HepG2 (cell line): ENCODE measurements around the gene TSSK6. TPM values are rescaled to one million over a fixed set of nuclear protein-coding genes. Genes with fewer than 3 reads are reported as not detected.

Experiments
- DNMT3B ChIP-seq: conservative IDR thresholded peaks from 2 replicates; pipeline ENCODE4 v1.6.1; 2016; ENCODE audit warnings: missing biosample characterization, control low read depth
- HDAC2 ChIP-seq: sonication (generic); formaldehyde crosslinking; IDR thresholded peaks from 2 replicates; pipeline ENCODE4 v1.4.0; 2020; ENCODE audit warnings: missing genetic modification reagents
- POGZ ChIP-seq: sonication (generic); formaldehyde crosslinking; IDR thresholded peaks from 2 replicates; pipeline ENCODE4 v1.4.0; 2020; ENCODE audit warnings: mild to moderate bottlenecking, missing genetic modification reagents
- REXO4 ChIP-seq: sonication (generic); formaldehyde crosslinking; IDR thresholded peaks from 2 replicates; pipeline ENCODE4 v1.8.0; 2022; ENCODE audit warnings: missing genetic modification reagents, mild to moderate bottlenecking, borderline replicate concordance
- SIX4 ChIP-seq: sonication (generic); formaldehyde crosslinking; IDR thresholded peaks from 2 replicates; pipeline ENCODE4 v1.4.0; 2020; ENCODE audit warnings: missing genetic modification reagents
- SP5 ChIP-seq: IDR thresholded peaks from 2 replicates; pipeline ENCODE4 v1.6.1; 2016; ENCODE audit warnings: low read depth, borderline replicate concordance
- SRY ChIP-seq: sonication (generic); formaldehyde crosslinking; IDR thresholded peaks from 2 replicates; pipeline ENCODE4 v1.8.0; 2022; ENCODE audit warnings: mild to moderate bottlenecking, missing genetic modification reagents
- TARDBP ChIP-seq: sonication (generic); formaldehyde crosslinking; IDR thresholded peaks from 2 replicates; pipeline ENCODE4 v1.8.0; 2022; ENCODE audit warnings: mild to moderate bottlenecking, missing genetic modification reagents
- ZIK1 ChIP-seq: sonication (generic); formaldehyde crosslinking; IDR thresholded peaks from 2 replicates; pipeline ENCODE4 v1.5.0; 2020; ENCODE audit warnings: mild to moderate bottlenecking, low read depth, missing genetic modification reagents, borderline replicate concordance
- ZKSCAN5 ChIP-seq: sonication (generic); formaldehyde crosslinking; IDR thresholded peaks from 2 replicates; pipeline ENCODE4 v1.5.1; 2020; ENCODE audit warnings: mild to moderate bottlenecking, missing genetic modification reagents
- ZNF207 ChIP-seq: fragments of 450-650 bp; IDR thresholded peaks from 2 replicates; pipeline ENCODE4 v1.6.1; 2016; ENCODE audit warnings: antibody characterized with exemption, borderline replicate concordance
- ZNF234 ChIP-seq: sonication (generic); formaldehyde crosslinking; conservative IDR thresholded peaks from 2 replicates; pipeline ENCODE4 v1.5.1; 2020; ENCODE audit warnings: mild to moderate bottlenecking, missing genetic modification reagents
- ZNF318 ChIP-seq: sonication (generic); formaldehyde crosslinking; IDR thresholded peaks from 2 replicates; pipeline ENCODE4 v1.4.0; 2020; ENCODE audit warnings: mild to moderate bottlenecking, missing genetic modification reagents
- ZNF710 ChIP-seq: sonication (generic); formaldehyde crosslinking; IDR thresholded peaks from 2 replicates; pipeline ENCODE4 v1.5.0; 2020; ENCODE audit warnings: mild to moderate bottlenecking, missing genetic modification reagents, borderline replicate concordance
- ZNF713 ChIP-seq: sonication (generic); formaldehyde crosslinking; IDR thresholded peaks from 2 replicates; pipeline ENCODE4 v1.4.0; 2020; ENCODE audit warnings: mild to moderate bottlenecking, missing genetic modification reagents
- ZSCAN21 ChIP-seq: sonication (generic); formaldehyde crosslinking; IDR thresholded peaks from 2 replicates; pipeline ENCODE4 v1.8.0; 2022; ENCODE audit warnings: mild to moderate bottlenecking, missing genetic modification reagents, moderate library complexity, borderline replicate concordance
- ZUFSP ChIP-seq: sonication (generic); formaldehyde crosslinking; IDR thresholded peaks from 2 replicates; pipeline ENCODE4 v1.9.0; 2021; ENCODE audit warnings: missing genetic modification reagents, mild to moderate bottlenecking, borderline replicate concordance
- polyA plus RNA-seq, 8 experiments: library from polyadenylated mRNA; depleted of rRNA in 3 of 8; stranded (reverse) in 7 of 8; unstranded in 1 of 8; fragments of >200 nt; fragmentation: Illumina TruSeq in 4 of 8; extraction: Trizol in 4 of 8; gene quantifications; 2 replicates each; pipeline versions ENCODE4 v1.2.1 to v1.2.3, GENCODE V29; 2011 to 2016; ENCODE audit warnings: low read depth in 4 of 8, missing spikeins in 1 of 8, mixed read lengths in 1 of 8; ENCODE audit not compliant: insufficient read depth in 1 of 8
- total RNA-seq, 5 experiments: library from RNA; depleted of rRNA; stranded (reverse); fragments of >200 nt; fragmentation: Illumina TruSeq; extraction: Trizol; gene quantifications; 2 replicates each; pipeline ENCODE4 v1.2.3, GENCODE V29; 2016; ENCODE audit warnings: low read depth in 1 of 5

TSSK6 gene
- total and polyA plus RNA-seq, 2 of the 13 experiments (the other 11 are each of a cell fraction or from before 2014, with no cell fraction given) = 0.71 to 1.2 TPM

- TF ChIP-seq ZNF318 (CRISPR knock-in tag) = no peak
- no peak for TF ChIP-seq ZNF234 (CRISPR knock-in tag)
- TF ChIP-seq SIX4 (CRISPR knock-in tag) = no peak
- peak; percentile 72; the same call in 1 of the 2 replicates for TF ChIP-seq SRY (CRISPR knock-in tag)
- TF ChIP-seq ZUFSP = no peak
- peak; percentile 82 for TF ChIP-seq TARDBP (CRISPR knock-in tag)
- no peak for TF ChIP-seq ZKSCAN5 (CRISPR knock-in tag)
- TF ChIP-seq ZSCAN21 (CRISPR knock-in tag) = no peak
- TF ChIP-seq ZIK1 (CRISPR knock-in tag) = no peak; the same call in 1 of the 2 replicates
- no peak; the same call in 1 of the 2 replicates for TF ChIP-seq SP5 (CRISPR knock-in tag)
- peak; percentile 73 for TF ChIP-seq POGZ
- no peak for TF ChIP-seq ZNF710 (CRISPR knock-in tag)
- TF ChIP-seq ZNF207 = no peak
- TF ChIP-seq ZNF713 (CRISPR knock-in tag) = no peak
- TF ChIP-seq DNMT3B (CRISPR knock-in tag) = no peak
- no peak for TF ChIP-seq REXO4 (CRISPR knock-in tag)
- peak; percentile 69 for TF ChIP-seq HDAC2
These were observed 533 bp upstream of the TSSK6 start, which contains the start of gene NDUFA13 (continued) for GRCh38 chr19:19515642-19516519.
